Activated CD4-positive, alpha-beta T cell treated with anti-CD3 and anti-CD28 coated beads, Interleukin-2, amount 10 ng/mL, durations not matched to agents 7 days and 5 days (primary cell): ENCODE data around the gene HSBP1. TPM values are rescaled to one million over a fixed set of nuclear protein-coding genes. Genes with fewer than 3 reads are reported as not detected.
A peak's percentile ranks its signal among the peaks of the same experiment; 100 is the strongest.

Experiments
- CTCF ChIA-PET: fragments of 350-600 bp; sonication (Branson Sonifier 250); formaldehyde crosslinking; loops from one replicate; lab custom pipeline; 2021; ENCODE audit warnings: antibody characterized with exemption; lab: Charles Lee
- POLR2A ChIA-PET: fragments of 350-600 bp; sonication (Branson Sonifier 250); formaldehyde crosslinking; loops from one replicate; lab custom pipeline; 2021; ENCODE audit warnings: antibody characterized with exemption; lab: Charles Lee
- DNase-seq: peaks from one replicate; pipeline ENCODE4 v3.0.0-alpha.2; 2020
- H3K27ac Mint-ChIP-seq: one replicate; pipeline ENCODE4 v1.8.0; 2021; ENCODE audit warnings: mild to moderate bottlenecking, moderate library complexity, mixed read lengths
- H3K27me3 Mint-ChIP-seq: one replicate; pipeline ENCODE4 v1.8.0; 2021; ENCODE audit warnings: mixed read lengths
- H3K36me3 Mint-ChIP-seq: one replicate; pipeline ENCODE4 v1.8.0; 2021; ENCODE audit warnings: low read depth, mixed read lengths
- H3K4me1 Mint-ChIP-seq: one replicate; pipeline ENCODE4 v1.8.0; 2021; ENCODE audit warnings: mixed read lengths
- H3K4me3 Mint-ChIP-seq: one replicate; pipeline ENCODE4 v1.8.0; 2021; ENCODE audit warnings: mild to moderate bottlenecking, moderate library complexity, mixed read lengths
- H3K9me3 Mint-ChIP-seq: one replicate; pipeline ENCODE4 v1.8.0; 2021; ENCODE audit warnings: mixed read lengths
- total RNA-seq, 2 experiments: library from RNA; stranded (reverse); gene quantifications; one replicate each; pipeline ENCODE4 v1.2.3, GENCODE V29; 2021

The HSBP1 gene
- total RNA-seq, 2 experiments from 2014 or later = 60.9 to 61.1 TPM

DNA sequence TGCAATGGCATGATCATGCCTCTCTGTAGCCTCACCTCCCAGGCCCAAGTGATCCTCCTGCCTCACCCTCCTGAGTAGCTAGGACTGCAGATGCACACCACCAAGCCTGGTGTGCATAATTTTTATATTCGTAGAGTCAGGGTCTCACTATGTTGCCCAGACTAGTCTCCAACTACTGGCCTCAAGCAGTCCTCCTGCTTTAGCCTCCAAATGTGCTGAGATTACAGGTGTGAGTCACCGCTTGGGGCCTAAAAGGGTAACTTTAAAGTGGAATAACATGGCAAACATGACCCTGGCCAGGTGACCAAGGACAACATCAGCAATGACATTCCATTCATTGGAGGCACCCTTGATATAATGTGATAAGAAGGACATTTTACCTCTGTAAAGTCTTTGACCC is 26.1 kb downstream of the HSBP1 start:
- Mint-ChIP-seq H3K9me3 (no peaks in the 10 kb centered on the region), H3K27me3 (peaks cover 36% of the 10 kb centered on the region), H3K4me1 (peaks cover 19% of the 10 kb centered on the region), H3K27ac (no peak overlapping the region), H3K4me3 (no peak overlapping the region), H3K36me3 (no peaks in the 10 kb centered on the region)
- CTCF ChIA-PET = interaction anchor here (1.2 kb wide), 1 partner anchor 14 kb away, joined by 3 read pairs; no protein-coding TSS in a partner anchor
- no peak for DNase-seq
- POLR2A ChIA-PET = no interaction called here

- CTCF ChIA-PET = interaction anchor here (0.7 kb wide), 1 partner anchor 9 kb away, joined by 3 read pairs; no protein-coding TSS in a partner anchor
- Mint-ChIP-seq H3K4me3 (no peak overlapping the region), H3K9me3 (no peaks in the 10 kb centered on the region), H3K27me3 (peaks cover 46% of the 10 kb centered on the region), H3K36me3 (no peaks in the 10 kb centered on the region), H3K4me1 (peaks cover 19% of the 10 kb centered on the region), H3K27ac (peak overlapping the region; percentile 19)
- POLR2A ChIA-PET = no interaction called here
- peak; percentile 13 for DNase-seq
Measured at GRCh38 chr16:83835586-83836566, 28.1 kb downstream of the HSBP1 start.

DNA sequence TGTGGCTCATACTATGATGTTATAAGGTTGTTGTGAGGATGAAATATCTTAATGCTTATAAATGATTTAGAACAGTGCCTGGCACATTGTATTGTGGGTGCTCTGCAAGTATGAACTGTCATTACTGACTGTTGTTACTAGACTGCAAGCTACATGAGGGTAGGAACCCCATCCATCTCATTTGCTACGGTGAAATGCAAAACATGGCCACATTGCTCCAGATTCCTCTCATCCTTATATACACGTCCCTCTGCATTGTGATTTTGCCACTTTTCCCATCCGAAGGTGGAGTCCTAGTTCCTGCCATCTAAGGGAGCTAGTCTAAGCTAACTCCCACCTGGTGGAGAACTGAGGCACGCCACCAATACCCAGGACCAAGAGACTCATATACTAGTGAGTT is 29.8 kb downstream of the HSBP1 start:
- ChIA-PET CTCF (no interaction called here), POLR2A (no interaction called here)
- Mint-ChIP-seq H3K9me3 (no peaks in the 10 kb centered on the region), H3K36me3 (no peaks in the 10 kb centered on the region), H3K4me1 (peaks cover 19% of the 10 kb centered on the region), H3K4me3 (no peak overlapping the region), H3K27ac (no peak overlapping the region), H3K27me3 (peaks cover 44% of the 10 kb centered on the region)
- DNase-seq = no peak

DNA sequence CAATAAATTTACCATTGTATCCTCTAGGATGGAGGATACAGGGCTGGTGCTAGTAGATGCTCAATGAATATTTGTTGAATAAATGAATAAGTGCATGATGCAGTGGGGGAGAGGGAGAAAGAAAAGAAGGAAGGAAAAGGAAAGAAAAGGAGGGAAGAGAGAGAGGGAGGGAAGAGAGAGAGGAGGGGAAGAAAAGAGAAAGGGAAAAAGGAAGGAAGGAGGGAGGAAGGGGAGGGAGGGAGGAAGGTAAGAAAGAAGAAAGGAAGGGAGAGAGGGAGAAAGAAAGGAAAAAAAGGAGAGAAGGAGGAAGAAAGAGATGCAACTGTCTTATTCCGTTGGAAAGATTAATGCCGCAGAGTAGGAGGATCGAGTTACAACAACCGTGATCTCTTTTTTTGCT is 30.4 kb downstream of the HSBP1 start:
- no peaks in the 10 kb centered on the region for H3K36me3 Mint-ChIP-seq
- H3K4me3 Mint-ChIP-seq = no peak overlapping the region
- H3K4me1 Mint-ChIP-seq = peaks cover 19% of the 10 kb centered on the region
- ChIA-PET POLR2A (no interaction called here), CTCF (interaction anchor here (1.4 kb wide), 1 partner anchor 11 kb away, joined by 3 read pairs; no protein-coding TSS in a partner anchor)
- H3K9me3 Mint-ChIP-seq = no peaks in the 10 kb centered on the region
- no peak for DNase-seq
- H3K27ac Mint-ChIP-seq = no peak overlapping the region
- peaks cover 42% of the 10 kb centered on the region for H3K27me3 Mint-ChIP-seq

GRCh38 chr16:83839561-83839960 is 31.8 kb downstream of the HSBP1 start:
- Mint-ChIP-seq H3K4me3 (no peak overlapping the region), H3K36me3 (no peaks in the 10 kb centered on the region), H3K9me3 (no peaks in the 10 kb centered on the region), H3K27ac (no peak overlapping the region), H3K27me3 (peaks cover 43% of the 10 kb centered on the region), H3K4me1 (peaks cover 19% of the 10 kb centered on the region)
- no peak for DNase-seq
- ChIA-PET CTCF (interaction anchor here (1.4 kb wide), 1 partner anchor 13 kb away, joined by 3 read pairs; no protein-coding TSS in a partner anchor), POLR2A (no interaction called here)

GRCh38 chr16:83840060-83840617 is 32.4 kb downstream of the HSBP1 start:
- H3K36me3 Mint-ChIP-seq = no peaks in the 10 kb centered on the region
- peaks cover 39% of the 10 kb centered on the region for H3K27me3 Mint-ChIP-seq
- no peaks in the 10 kb centered on the region for H3K9me3 Mint-ChIP-seq
- CTCF ChIA-PET = no interaction called here
- no peak overlapping the region for H3K4me3 Mint-ChIP-seq
- H3K4me1 Mint-ChIP-seq = peaks cover 16% of the 10 kb centered on the region
- H3K27ac Mint-ChIP-seq = no peak overlapping the region
- POLR2A ChIA-PET = no interaction called here
- no peak for DNase-seq

DNA sequence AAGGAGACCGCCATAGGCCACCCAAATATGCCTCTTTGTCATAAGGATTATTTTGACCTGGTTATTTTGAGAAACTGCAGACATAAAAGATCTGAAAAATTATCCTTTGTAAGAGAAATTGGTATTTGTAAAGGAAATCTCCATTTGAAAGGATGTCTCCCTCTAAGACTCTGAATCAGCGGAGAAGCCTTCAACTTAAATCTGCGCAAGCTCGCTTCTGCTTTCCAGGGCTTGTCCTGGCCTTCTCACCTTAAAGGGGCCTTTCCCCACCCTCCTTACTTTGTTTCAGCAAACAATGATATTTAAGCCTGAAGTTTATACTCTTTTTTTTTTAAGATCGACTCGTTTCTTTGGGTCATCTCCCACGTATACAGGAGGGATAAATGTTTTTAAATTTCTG is 34.5 kb downstream of the HSBP1 start:
- H3K36me3 Mint-ChIP-seq = no peaks in the 10 kb centered on the region
- peaks cover 28% of the 10 kb centered on the region for H3K27me3 Mint-ChIP-seq
- ChIA-PET POLR2A (no interaction called here), CTCF (interaction anchor here (0.6 to 1.7 kb wide), 4 partner anchors 18 to 209 kb away, joined by 3 to 4 read pairs (median 4); partner anchors contain the start of gene HSBP1)
- H3K4me1 Mint-ChIP-seq = no peaks in the 10 kb centered on the region
- H3K4me3 Mint-ChIP-seq = no peak overlapping the region
- DNase-seq = no peak
- H3K27ac Mint-ChIP-seq = no peak overlapping the region
- no peaks in the 10 kb centered on the region for H3K9me3 Mint-ChIP-seq

GRCh38 chr16:83842756-83843507 is 35.2 kb downstream of the HSBP1 start:
- ChIA-PET CTCF (interaction anchor here (0.5 to 1.7 kb wide), 3 partner anchors 18 to 46 kb away, joined by 3 to 4 read pairs (median 4); no protein-coding TSS in a partner anchor), POLR2A (no interaction called here)
- H3K36me3 Mint-ChIP-seq = no peaks in the 10 kb centered on the region
- H3K9me3 Mint-ChIP-seq = no peaks in the 10 kb centered on the region
- no peak for DNase-seq
- peaks cover 25% of the 10 kb centered on the region for H3K27me3 Mint-ChIP-seq
- H3K4me1 Mint-ChIP-seq = no peaks in the 10 kb centered on the region
- no peak overlapping the region for H3K4me3 Mint-ChIP-seq
- H3K27ac Mint-ChIP-seq = no peak overlapping the region

DNA sequence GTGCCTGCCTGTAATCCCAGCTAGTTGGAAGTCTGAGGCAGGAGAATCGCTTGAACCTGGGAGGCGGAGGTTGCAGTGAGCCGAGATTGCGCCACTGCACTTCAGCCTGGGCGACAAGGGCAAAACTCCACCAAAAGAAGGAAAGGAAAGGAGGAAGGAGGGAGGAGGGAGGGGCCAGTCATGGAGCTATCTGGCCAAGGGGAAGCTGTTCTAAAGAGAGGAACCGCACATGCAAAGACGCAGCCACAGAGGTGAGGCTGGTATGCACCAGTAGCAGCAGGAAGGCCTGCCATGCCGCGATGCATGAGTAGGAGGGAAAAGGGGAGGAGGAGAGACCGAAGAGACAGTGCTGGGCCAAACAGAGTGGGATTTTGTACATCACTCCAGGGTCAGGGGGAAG is 35.9 kb downstream of the HSBP1 start:
- DNase-seq = no peak
- Mint-ChIP-seq H3K4me1 (no peaks in the 10 kb centered on the region), H3K27me3 (peaks cover 18% of the 10 kb centered on the region), H3K9me3 (no peaks in the 10 kb centered on the region), H3K4me3 (no peak overlapping the region), H3K27ac (no peak overlapping the region), H3K36me3 (no peaks in the 10 kb centered on the region)
- CTCF ChIA-PET = interaction anchor here (1.7 kb wide), 1 partner anchor 19 kb away, joined by 4 read pairs; no protein-coding TSS in a partner anchor
- POLR2A ChIA-PET = no interaction called here

- no peaks in the 10 kb centered on the region for H3K4me1 Mint-ChIP-seq
- no peak overlapping the region for H3K27ac Mint-ChIP-seq
- ChIA-PET CTCF (no interaction called here), POLR2A (no interaction called here)
- H3K36me3 Mint-ChIP-seq = no peaks in the 10 kb centered on the region
- no peak for DNase-seq
- no peaks in the 10 kb centered on the region for H3K9me3 Mint-ChIP-seq
- H3K27me3 Mint-ChIP-seq = peaks cover 6% of the 10 kb centered on the region
- H3K4me3 Mint-ChIP-seq = no peak overlapping the region
Measured at GRCh38 chr16:83845263-83845662, 37.5 kb downstream of the HSBP1 start.

- Mint-ChIP-seq H3K36me3 (no peaks in the 10 kb centered on the region), H3K9me3 (no peaks in the 10 kb centered on the region), H3K27ac (no peak overlapping the region), H3K4me3 (no peak overlapping the region), H3K4me1 (no peaks in the 10 kb centered on the region), H3K27me3 (peaks cover 6% of the 10 kb centered on the region)
- ChIA-PET POLR2A (no interaction called here), CTCF (no interaction called here)
- no peak for DNase-seq
Measured at GRCh38 chr16:83847371-83848225, 39.8 kb downstream of the HSBP1 start.

- H3K36me3 Mint-ChIP-seq = no peaks in the 10 kb centered on the region
- H3K27me3 Mint-ChIP-seq = peaks cover 4% of the 10 kb centered on the region
- no peaks in the 10 kb centered on the region for H3K4me1 Mint-ChIP-seq
- no peak overlapping the region for H3K27ac Mint-ChIP-seq
- no peak for DNase-seq
- no peaks in the 10 kb centered on the region for H3K9me3 Mint-ChIP-seq
- no peak overlapping the region for H3K4me3 Mint-ChIP-seq
- ChIA-PET POLR2A (no interaction called here), CTCF (no interaction called here)
Measured at GRCh38 chr16:83849421-83849820, 41.6 kb downstream of the HSBP1 start.
